NCI-H2227 treated with DMSO at 0.1 percent for 48 hours (cell line): Measurements from ENCODE around the gene CDC23.
"Not testable (repeated sequence)": the region's sequence is repeated elsewhere in the genome, so short reads cannot be mapped to it uniquely, and the experiment has no call there.

Experiments used
- DNase-seq: peaks from one replicate; lab custom pipeline; 2025; lab: John Stamatoyannopoulos, UW

CDC23 gene

DNA sequence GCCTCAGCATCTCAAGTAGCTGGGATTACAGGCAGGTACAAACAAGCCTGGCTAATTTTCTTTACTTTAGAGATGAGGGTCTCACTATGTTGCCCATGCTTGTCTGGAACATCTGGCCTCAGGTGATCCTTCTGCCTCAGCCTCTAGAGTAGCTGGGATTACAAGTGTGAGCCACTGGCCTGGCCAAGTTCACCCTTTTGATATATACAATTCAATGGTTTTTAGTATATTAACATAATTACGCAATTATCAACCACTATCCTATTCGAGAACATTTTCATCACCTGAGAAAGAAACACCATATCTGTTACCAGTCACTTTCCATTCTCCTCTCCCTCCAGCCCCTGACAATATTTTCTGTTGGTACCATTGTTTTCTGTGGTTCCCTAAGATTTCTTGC, 3.7 kb upstream of the CDC23 start:
- DNase-seq: no peak

DNA sequence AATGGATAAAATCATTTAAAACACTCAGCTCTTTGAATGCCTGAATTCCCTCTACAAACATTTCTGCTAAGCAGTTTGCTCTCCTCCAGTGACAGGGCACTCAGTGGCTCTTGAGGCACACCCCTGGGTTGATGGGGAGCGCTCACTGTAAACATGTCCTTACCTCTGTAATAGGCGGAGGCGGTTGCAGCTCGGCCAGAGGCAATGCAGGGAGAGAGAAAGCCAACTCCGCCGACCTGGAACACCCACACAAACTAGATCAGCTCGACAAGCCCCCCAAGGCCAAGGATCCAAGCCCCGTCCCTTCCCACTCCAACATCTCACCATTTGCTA, 329 bp downstream of the CDC23 start:
- no peak for DNase-seq

DNA sequence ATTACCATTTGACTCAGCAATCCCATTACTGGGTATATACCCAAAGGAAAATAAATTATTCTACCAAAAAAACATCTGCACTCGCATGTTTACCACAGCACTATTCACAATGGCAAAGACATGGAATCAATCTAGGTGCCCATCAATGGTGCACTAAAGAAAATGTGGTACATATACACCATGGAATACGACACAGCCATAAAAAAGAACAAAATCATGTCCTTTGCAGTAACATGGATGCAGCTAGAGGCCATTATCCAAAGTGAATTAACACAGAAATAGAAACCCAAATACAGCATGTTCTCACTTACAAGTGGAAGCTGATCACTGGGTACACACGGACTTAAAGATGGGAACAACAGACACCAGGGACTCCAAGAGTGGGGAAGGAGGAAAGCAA, 2.1 kb downstream of the CDC23 start:
- DNase-seq: no peak

DNA sequence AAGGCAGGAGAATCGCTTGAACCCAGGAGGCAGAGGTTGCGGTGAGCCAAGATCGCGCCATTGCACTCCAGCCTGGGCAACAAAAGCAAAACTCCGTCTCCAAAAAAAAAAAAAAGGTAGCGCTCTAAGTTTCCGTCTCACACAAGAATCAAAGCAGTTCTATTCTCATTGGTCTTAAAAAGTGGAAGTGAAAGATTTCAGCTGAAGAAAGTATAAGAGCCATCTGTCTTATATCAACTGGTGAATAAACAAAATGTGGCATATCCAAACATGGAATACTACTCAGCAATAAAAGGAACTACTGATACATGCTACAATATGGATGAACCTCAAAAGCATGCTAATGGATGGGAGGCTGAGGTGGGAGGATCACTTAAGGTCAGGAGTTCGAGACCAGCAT, 19.3 kb downstream of the CDC23 start:
- DNase-seq: not testable (repeated sequence)

DNA sequence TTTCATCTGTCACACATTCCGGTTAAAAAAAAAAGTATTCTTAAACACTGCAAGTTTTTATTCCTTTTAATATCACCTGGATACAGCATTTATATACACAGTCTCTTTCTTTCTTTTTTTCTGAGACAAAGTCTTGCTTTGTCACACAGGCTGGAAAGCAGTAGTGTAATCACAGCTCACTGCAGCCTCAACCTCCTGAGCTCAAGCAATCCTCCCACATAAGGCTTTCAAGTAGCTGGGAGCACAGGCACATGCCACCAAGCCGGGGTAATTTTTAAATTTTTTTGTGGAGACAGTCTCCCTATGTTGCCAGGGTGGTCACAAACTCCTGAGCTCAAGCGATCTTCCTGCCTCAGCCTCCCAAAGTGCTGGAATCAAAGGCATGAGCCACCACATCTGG, 20.3 kb downstream of the CDC23 start:
- DNase-seq: no peak

DNA sequence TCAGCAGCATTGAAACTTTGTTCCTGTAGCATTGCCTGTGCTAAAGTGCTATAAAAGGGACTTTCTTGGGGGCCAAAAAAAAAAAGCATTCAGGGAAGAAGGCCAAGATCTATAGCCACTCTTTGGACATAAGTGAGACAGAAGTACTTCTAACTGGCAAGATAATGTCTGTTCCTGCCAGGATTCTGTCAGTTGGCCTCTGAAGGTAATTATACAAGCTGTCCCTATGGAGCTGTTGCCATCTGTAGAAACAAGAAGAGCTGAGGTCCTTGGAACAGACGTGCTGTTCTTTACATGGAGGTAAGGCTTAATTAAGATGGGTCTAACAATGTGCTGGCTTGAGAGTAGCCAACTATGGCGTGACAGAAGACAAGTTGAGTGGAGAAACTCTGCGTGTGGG, 24.5 kb downstream of the CDC23 start:
- no peak for DNase-seq

DNA sequence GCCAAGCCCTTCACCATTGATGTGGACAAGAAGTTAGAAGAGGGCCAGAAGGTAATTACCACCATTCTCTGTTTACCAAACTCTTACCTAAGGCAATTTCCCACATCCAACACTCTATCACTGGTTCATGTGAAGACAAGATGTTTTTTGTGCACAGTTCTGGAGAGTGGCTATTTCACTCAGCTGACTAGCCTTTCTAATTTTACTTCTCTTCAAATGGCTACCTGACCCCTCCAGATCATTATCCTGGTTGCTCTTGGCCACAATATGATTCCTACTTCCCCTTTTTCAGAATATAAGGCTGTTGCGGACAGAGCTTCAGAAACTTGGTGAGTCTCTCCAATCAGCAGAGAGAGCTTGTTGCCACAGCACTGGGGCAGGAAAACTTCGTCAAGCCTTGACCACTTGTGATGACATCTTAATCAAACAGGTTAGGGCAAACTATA, 27.1 kb downstream of the CDC23 start:
- DNase-seq: no peak

DNA sequence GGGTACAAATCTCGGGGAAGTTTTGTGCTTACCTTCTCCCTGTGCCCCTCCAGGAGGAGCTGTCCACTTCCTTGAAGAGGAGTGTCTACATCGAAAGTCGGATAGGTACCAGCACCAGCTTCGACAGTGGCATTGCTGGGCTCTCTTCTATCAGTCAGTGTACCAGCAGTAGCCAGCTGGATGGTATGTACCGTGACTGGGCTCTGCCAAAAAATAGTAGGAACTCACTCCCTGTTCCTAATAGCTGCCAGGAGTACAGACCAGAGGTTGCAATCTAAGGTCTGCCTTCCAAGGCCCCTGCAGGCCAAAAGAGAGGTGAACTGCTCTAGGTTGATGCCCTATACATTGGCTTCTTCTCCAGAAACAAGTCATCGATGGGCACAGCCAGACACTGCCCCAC, 30.3 kb downstream of the CDC23 start:
- DNase-seq: no peak

DNA sequence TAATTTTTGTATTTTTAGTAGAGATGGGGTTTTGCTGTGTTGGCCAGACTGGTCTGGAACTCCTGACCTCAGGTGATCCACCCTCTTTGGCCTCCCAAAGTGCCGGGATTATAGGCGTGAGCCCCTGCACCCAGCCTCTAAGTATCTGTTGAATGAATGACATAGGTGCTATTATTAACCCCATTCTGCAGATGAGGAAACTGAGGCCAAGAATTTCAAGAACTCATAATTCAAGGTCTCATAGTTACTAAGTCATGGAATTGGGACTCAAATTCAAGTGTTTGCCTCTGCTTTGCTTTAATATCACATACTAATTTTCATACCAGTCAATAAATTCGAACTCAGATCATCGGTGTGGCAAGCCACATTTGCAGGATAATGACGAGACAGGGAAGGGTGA, 32.3 kb downstream of the CDC23 start:
- DNase-seq: no peak

DNA sequence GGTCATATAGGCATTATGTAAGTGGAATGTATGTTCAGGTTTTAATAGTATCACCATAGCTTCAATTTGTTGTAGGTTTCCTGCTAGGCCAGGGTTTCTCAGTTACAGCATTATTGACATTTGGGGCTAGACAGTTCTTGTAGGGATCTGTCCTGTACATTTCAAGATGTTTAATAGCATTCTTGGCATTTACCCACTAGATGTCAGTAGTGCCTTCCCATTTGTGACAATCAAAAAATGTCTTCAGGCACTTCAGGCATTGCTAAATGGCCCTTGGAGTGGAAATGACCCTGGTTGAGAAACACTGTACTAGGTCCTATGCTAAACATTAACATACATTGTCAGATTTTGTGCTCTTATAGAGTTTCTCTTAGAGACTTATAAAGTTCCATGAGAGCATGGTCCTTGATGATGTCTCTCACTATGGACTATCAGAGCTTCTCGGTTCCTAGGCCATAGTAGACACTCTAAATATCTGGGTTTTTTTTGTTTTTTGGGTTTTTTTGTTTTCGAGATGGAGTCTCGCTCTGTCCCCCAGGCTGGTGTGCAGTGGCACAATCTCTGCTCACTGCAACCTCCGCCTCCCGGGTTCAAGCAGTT, 32.8 kb downstream of the CDC23 start:
- DNase-seq: peak; percentile 24

DNA sequence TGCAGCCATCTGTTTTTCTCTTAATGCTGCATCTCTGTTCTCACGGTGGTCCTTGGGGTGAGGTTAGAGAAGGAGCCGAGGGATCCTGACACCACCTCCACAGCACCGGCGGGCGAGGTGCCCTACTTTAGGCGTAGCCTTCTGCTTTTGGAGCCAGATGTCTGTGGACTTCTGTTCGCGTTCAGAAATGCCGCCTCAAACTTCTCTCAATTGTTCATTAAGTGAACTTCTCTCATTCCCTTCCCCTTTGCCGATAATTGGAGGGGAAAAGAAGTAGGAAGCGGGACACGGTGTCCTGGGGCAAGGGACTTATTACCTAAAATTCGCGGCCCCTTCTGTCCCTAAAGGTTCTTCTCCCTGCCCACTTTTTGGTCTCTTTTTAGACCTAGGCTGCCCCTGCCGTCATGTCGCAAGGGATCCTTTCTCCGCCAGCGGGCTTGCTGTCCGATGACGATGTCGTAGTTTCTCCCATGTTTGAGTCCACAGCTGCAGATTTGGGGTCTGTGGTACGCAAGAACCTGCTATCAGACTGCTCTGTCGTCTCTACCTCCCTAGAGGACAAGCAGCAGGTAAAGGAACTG, 33.8 kb downstream of the CDC23 start:
- no peak for DNase-seq

DNA sequence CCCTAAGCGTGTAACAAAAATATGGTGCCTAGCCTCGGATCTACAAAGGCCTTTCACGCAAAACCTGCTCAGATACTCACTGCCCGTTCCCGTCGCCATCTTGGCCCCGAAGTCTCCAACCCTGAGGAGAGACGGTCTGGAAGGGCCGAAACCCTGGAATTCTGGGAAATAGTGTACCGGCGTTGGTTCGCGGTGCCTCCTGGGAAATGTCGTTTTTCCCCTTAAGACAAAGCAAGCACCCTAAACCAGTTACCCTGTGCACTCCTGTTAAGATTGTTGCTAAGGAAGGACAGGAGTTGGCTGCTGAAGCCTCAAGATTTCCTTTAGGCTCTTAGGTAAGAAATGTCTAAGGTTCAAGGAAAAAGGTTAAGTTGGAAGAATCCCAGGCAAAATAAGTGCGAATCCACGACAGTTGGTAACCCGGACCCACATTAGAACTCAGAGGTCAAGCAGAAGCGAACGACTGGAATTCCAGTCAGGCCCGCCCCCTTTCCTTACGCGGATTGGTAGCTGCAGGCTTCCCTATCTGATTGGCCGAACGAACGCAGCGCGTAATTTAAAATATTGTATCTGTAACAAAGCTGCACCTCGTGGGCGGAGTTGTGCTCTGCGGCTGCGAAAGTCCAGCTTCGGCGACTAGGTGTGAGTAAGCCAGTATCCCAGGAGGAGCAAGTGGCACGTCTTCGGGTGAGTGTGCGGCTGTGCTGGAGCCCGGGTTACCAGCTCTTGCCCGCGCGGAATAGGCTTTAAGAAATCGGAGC, 34.4 kb downstream of the CDC23 start, which contains the start of the genes BRD8 and KIF20A:
Gene BRD8 (minus strand): TSS at position 115 of the 761 bp plus-strand sequence. CDS start 16 bp downstream, at position 99.
Gene KIF20A (plus strand): TSS at position 597 of the 761 bp plus-strand sequence. CDS start 569 bp downstream, outside the sequence.
- DNase-seq: peak; percentile 98

DNA sequence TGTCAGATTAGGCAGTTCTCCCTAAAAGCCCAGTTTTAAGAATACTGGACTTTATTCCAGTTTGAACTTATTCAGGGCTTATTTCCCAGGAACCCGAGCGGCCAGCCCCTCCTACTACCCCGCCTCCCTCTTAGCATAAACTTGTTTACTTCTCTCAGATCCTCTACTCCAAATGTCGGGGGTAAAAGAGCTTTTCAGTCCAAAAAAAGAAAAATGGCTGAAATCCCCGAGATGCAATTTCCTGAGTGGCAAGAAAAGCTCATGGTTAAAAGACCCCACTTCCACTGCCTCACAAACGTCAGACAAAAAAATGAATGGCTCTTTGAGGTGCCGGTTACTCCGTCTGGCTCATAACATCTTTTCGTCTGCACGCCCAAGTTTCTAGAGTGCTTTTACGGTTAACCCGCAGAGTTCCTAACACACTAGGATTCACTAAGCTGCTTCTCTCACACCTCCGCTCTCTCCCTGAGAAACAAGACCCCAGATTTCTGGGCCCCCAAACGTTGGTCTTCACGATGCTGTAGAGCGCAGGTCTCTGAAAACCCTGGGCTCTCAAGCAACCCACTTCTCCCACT, 35.1 kb downstream of the CDC23 start:
- DNase-seq: no peak

DNA sequence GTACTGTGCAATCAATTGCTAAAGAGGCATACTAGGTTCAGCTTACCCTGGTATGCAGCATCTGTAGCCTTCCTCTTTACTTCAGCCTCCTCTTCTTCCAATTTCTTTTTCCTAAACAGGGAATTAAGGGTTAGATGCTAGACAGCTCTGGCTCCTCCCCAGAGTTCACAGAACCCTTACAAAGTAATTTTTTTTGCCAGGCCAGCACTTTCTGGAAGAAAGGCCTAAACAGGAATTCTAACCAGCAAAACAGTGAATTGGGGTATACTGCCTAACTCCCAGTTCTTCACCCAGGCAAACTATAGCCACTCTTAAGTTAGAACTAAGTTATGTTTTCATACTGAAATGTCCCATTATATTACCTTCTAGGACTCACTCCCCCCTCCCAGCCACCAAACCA, 42.8 kb downstream of the CDC23 start:
- no peak for DNase-seq

DNA sequence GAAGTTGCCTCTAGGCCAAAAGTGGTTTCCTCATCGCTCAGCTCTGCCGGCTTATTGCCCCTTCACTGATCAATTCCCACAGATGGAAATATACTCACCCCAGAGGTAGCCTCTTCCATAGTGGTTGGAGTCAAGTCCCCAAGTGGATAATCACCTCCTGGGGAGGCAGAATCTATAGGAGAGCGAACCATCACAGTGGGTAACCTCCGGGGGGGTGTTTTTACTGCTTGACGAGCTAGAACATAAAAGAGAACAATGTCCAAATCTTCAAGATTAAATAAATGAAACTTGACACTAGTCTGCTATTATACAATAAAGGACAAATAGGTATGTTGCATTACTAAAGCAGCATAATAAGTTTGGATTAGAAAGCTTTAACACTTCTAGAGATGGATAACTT, 44.0 kb downstream of the CDC23 start:
- no peak for DNase-seq

DNA sequence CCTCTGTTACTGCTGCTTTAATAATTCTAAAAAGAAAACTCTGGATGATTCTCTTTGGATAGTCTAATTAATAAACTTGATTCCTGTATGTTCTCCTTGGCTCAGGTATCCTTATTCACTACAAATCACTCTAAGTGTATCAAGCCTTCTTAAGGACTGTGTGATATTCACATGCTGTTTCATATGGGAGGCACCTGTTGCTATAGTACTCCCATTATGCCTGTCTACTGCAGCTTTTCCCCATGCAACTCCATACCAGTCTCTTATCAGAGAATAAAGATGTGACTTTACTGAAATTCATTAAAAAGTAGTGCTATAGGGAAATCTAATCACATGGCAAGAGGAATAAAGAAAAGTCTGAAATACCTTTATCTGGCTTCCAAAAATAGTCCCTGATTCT, 49.4 kb downstream of the CDC23 start:
- DNase-seq: no peak

DNA sequence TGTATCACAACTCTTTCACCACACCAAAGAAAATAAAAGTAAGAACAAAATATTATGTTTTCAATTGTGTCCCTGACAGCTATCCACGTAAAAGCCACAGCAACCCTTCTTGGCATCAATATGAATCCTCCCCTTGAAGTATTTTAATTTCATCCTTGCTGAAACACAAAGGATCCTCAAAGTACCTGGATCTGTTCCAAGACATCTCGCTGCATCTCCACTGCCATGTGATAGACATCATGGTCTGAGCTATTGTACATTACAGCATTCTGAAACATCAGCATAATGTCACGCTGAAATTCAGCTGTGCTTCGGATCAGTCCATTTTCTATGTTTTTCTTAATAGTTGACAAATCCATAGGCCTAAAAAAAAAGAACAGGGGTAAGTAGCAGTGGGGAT, 52.4 kb downstream of the CDC23 start:
- DNase-seq: peak; percentile 5

DNA sequence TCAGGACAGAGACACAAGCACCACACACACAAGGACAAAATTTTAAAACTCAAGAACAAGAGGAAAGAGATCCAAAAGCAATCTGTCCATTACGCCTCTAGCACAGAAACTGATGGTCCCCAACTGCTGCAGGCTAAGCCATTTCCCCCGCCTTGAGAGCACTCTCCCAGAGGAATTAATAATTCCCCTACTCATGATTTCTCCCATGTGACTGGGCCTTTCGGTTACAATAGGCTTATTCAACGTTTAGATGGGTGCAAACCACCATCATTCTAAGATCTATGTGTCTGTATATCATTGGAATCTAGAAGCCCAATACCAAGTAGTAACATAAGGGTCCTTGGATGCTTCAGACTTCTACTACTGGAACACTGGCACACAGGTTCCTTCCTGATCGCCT, 53.5 kb downstream of the CDC23 start:
- DNase-seq: no peak

DNA sequence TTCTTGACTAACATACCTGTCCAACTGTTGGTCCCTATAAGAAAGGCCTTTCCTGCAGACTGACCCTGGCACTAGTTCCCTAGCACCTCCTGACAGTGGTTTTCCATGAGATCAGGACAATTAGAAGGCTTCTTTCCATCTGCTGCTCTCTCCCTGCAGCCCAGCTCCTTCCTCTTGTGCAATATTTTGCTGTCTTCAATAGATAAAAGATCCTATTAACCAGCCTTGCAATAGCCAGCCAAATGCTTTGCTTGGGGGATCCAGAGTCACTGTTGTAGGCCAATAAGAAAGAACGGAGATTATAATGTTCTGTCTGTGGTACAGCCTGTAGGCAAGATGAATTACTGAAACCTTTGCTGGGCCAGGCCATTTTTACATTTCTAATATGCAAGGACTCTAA, 55.5 kb downstream of the CDC23 start:
- DNase-seq: no peak

DNA sequence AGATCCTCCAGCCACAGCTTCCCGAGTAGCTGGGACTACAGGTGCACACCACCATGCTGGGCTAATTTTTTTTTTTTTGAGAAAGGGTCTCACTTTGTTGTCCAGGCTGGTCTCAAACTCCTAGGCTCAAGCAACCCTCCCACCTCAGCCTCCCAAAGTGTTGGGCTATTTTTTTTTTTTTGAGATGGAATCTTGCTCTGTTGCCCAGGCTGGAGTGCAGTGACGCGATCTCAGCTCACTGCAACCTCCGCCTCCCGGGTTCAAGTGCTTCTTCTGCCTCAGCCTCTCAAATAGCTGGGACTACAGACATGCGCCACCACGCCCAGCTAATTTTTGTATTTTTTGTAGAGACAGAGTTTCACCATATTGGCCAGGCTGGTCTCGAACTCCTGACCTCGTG, 57.1 kb downstream of the CDC23 start:
- not testable (repeated sequence) for DNase-seq

DNA sequence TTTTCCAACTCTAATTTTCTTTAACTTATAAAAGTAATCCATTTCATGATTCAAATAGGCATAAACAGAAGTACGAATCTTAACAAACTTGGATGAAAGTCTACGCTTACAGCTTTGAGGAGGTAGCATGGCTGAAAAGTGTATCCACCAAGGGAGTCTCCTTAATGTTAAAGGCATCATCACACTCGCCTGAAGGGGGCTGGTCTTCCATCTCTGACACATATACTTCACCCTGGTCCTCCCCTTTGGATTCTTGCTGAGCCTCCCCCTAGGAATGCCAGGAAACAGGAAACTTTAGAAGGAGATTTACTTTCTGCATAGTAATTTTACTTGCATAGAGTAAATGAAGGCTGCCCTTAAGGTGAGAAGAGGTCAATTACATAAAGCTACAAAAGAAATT, 63.6 kb downstream of the CDC23 start:
- no peak for DNase-seq

DNA sequence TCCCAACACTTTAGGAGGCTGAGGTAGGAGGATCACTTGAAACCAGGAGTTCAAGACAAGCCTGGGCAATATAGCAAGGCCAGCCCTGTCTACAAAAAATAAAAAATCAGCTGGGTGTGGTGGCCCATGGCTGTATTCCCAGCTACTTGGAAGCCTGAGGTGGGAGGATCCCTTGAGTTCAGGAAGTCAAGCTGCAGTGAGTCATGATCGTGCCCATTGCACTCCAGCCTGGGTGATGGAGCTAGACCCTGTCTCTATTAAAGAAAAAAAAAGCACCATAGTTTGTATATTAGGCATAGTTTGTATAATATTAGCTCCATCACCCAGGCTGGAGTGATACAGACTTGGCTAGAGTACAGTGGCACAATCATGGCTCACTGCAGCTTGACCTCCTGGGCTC, 64.3 kb downstream of the CDC23 start:
- DNase-seq: no peak

DNA sequence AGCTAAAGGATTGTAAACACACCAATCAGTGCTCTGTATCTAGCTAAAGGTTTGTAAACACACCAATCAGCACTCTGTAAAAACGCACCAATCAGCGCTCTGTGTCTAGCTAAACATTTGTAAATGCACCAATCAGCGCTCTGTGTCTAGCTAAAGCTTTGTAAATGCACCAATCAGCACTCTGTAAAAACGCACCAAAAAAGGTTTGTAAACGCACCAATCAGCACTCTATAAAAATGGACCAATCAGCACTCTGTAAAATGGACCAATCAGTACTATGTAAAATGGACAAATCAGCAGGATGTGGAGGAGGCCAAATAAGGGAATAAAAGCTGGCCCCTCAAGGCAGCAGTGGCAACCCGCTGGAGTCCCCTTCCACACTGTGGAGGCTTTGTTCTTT, 69.5 kb downstream of the CDC23 start:
- DNase-seq: not testable (repeated sequence)
